ENCODE results near the gene CFDP1.

CFDP1 gene

GRCh38 chr16:75250089-75250808, 183.1 kb downstream of the CFDP1 start:
- no peak for DNase-seq (ENCODE audit: low read depth)

DNA sequence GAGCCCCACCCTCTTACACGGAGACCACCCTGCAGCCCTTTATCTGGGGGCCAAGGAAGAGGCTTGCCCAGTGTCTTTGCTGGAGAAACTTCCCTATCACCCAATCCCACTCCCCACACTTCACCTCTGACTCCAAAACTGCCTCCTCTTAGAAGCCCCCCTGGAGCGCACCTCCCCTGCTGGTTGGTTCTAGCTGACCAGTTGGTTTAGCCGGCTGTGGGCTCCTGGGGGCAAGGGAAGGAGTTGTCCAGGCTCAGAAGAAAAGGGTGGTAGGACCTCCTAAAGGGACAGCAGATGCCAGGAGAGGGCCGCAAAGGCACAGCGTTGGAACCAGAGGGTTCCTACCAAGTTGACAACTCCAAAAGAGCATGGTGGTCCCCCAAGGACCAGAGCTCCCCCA, 183.9 kb downstream of the CFDP1 start:
- no peak for DNase-seq (ENCODE audit: low read depth)

DNA sequence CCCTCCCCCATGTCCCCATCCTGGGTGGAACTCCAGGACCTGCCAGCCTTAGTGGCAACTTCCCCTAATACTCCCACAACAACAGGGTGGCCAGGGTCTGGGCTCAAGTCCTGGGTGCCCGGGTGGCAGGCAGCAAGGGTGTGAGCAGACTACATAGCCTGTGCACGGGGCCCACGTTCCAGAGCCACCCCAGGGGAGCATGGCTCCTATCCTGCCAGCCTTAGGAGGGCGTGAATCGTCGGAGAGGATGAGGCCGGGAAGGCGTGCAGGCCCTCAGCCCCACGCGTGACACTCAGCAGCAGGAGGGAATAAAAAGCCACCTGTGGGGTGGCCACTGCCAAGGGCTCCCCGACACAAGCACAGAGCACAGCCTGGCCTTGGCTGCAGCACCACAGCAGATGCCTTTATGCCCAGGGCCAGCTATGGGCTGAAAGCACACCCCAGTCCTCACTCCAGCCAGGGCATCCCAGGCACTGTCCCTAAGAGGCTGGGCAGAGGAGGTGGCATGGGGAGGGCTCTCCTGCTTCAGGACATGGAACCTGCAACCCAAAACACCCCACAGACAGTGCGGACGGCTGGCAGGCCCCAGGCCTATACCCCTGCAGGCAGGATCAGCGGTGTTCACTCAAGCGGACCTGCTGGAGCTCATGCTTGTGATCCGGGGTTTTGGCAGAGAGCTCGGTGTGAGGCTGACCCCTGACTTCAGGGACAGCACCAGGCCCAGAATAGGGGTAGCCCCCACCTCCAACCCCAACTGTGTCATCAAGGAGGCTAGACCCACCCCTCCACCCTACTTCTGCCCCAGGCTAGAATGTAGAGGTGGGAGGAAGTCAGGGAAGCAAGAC, 184.5 kb downstream of the CFDP1 start:
- no peak for DNase-seq (ENCODE audit: low read depth)

DNA sequence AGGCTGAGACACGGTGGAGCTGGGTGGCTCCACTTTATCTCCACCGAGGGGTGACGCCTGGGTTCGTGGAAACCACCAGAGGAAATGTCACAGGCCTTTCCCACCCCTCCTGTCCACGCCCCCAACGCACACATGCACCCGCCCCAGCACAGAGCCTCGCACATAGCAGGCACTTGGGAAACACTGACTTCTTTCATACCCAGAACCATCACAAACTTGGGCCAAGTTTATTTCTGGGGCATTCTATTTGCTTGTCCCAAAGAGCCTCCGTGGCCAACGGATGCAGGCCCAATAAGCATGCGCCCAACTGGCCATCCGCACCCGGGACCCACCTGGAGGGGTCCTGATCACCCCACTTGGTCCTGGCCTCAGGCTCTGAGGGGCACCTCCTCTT, 185.2 kb downstream of the CFDP1 start:
- DNase-seq (ENCODE audit: low read depth) = no peak

DNA sequence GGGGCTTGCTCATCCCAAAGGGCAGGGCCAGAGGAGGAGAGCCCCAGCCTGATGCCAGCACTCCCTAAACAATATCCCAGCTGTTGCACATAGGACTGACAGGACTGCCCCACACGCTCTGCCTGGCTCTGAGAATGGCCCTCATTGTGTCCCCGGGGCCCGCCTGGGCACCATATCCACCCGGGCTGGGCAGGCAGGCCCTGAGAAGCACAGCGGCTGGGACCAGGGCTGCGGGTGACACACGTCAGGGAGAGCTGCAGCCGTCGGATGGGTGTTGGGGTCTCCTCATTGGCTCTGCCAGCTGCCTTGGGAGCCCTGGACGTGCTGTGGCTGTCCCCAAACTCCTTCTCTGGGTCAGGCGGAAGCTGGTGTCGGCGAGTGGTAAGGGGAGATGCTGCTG, 186.1 kb downstream of the CFDP1 start:
- no peak for DNase-seq (ENCODE audit: low read depth)

GRCh38 chr16:75246504-75247205, 186.6 kb downstream of the CFDP1 start:
- no peak for DNase-seq (ENCODE audit: low read depth)

DNA sequence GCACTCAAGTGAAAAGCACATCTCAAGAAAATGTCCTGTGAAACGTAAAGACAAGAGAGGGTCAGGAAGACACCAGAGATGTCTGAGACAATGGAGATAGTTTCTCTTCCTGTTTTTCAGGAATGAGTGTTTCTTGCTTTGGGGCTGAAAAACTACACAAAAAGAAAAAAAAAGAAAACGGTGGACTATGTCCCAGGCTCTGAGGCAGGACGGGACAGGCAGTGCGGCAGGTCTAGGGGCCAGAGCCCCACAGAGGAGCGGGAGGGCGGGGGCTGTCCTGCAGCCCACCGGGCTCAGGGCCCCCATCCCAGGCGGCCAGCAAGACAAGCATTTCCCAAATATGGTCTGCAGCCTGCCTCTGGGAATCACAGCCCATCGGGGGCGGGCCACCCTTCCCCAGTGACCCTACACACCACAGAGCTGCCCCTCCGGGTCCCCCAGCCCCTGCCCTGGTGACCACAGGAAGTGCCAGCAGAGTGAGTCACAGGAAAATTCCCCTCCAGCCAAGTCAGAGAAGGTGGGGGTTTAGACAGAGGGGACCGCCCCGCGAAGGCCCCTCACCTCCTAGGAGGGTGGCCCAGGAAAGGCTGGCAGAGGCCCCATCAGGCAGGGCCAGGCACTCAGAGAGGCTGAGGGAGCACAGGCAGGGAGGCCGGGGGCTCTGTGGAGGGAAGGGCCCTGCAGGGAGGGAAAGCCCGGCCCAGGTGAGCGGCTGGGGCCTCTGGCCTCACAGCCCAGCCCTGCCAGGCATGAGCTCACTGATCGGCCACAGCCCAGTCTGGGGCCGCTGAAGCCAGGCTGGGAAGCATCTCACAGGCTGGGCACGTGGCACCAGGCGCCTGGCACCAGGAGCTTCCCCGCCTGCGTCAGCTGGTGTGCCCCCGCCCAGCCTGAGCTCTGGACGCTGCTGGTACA, 188.2 kb downstream of the CFDP1 start:
- DNase-seq (ENCODE audit: low read depth) = no peak

GRCh38 chr16:75244225-75244809, 189.0 kb downstream of the CFDP1 start:
- DNase-seq (ENCODE audit: low read depth) = no peak
